Panc1 (cell line): ENCODE results near the gene CRYGS. TPM values are rescaled to one million over a fixed set of nuclear protein-coding genes. Genes with fewer than 3 reads are reported as not detected.

ENCODE experiments used
- ATAC-seq: fragments of 200-7000 bp; cut with Tn5 transposase; 2 replicates; pipeline ENCODE4 v1.9.1; 2020; ENCODE audit warnings: mild to moderate bottlenecking, moderate library complexity
- BruUV-seq: library from RNA; stranded (reverse); fragments of 400-500 nt; replicated peaks from 2 replicates; lab custom pipeline; 2021; lab: Mats Ljungman, UMichigan
- CTCF ChIA-PET: fragments of 300-600 bp; sonication (Branson Sonifier 250); formaldehyde crosslinking; loops from one replicate; lab custom pipeline; 2022; ENCODE audit warnings: antibody characterized with exemption; lab: Charles Lee
- POLR2A ChIA-PET: fragments of 300-600 bp; sonication (Branson Sonifier 250); formaldehyde crosslinking; loops from one replicate; lab custom pipeline; 2022; ENCODE audit warnings: antibody characterized with exemption; lab: Charles Lee
- DNase-seq: peaks from one replicate; pipeline ENCODE4 v3.0.0-alpha.2; 2010; ENCODE audit warnings: low read depth, low spot score
- H3K27ac ChIP-seq: 2 replicates; pipeline ENCODE4 v1.5.1; 2011; ENCODE audit warnings: mild to moderate bottlenecking, low read length, inconsistent platforms
- H3K27me3 ChIP-seq: fragments of 200-500 bp; sonication (Bioruptor generic); 2 replicates; pipeline ENCODE4 v1.6.0; 2014; ENCODE audit warnings: low read length, inconsistent platforms; ENCODE audit not compliant: control insufficient read depth, insufficient read depth
- H3K36me3 ChIP-seq: fragments of 200-500 bp; sonication (Bioruptor generic); 2 replicates; pipeline ENCODE4 v1.5.1; 2014; ENCODE audit warnings: inconsistent platforms, mild to moderate bottlenecking, low read length, moderate library complexity; ENCODE audit not compliant: control insufficient read depth, insufficient read depth
- H3K4me1 ChIP-seq: 2 replicates; pipeline ENCODE4 v1.5.1; 2011; ENCODE audit warnings: inconsistent platforms, mild to moderate bottlenecking, low read length, moderate library complexity; ENCODE audit not compliant: control insufficient read depth, insufficient read depth
- H3K4me3 ChIP-seq, 2 experiments: 2 replicates each; pipeline ENCODE4 v1.5.1; 2011 to 2012; ENCODE audit warnings: low read depth in 2 of 2, low read length in 2 of 2, mild to moderate bottlenecking in 2 of 2, inconsistent platforms in 1 of 2, moderate library complexity in 1 of 2
- H3K9me3 ChIP-seq: fragments of 200-500 bp; sonication (Bioruptor generic); 2 replicates; pipeline ENCODE4 v1.5.1; 2014; ENCODE audit warnings: low read depth, mild to moderate bottlenecking, inconsistent platforms, low read length, moderate library complexity; ENCODE audit not compliant: control insufficient read depth, insufficient read depth
- POLR2AphosphoS5 ChIP-seq: IDR thresholded peaks from 2 replicates; pipeline ENCODE4 v1.6.1; 2012; ENCODE audit warnings: mild to moderate bottlenecking, low read depth, low read length, moderate library complexity
- REST ChIP-seq, 2 experiments: IDR thresholded peaks; 2 replicates each; pipeline ENCODE4 v1.6.1; 2011 to 2012; ENCODE audit warnings: low read depth in 2 of 2, control low read depth in 1 of 2, low read length in 1 of 2, mild to moderate bottlenecking in 1 of 2, moderate library complexity in 1 of 2; ENCODE audit not compliant: insufficient read depth in 1 of 2
- SIN3A ChIP-seq: IDR thresholded peaks from 2 replicates; pipeline ENCODE4 v1.6.1; 2012; ENCODE audit warnings: low read depth, mild to moderate bottlenecking, low read length, moderate library complexity, borderline replicate concordance; ENCODE audit not compliant: insufficient read depth
- TCF7L2 ChIP-seq: IDR thresholded peaks from 2 replicates; pipeline ENCODE4 v1.6.1; 2011; ENCODE audit warnings: mild to moderate bottlenecking, low read depth, low read length, inconsistent platforms
- in situ Hi-C: cut with HindIII; loops from 2 replicates; pipeline ENCODE4 v1.10.0; 2016; ENCODE audit warnings: low sequenced_read_pairs, low pct_unique_long_range_greater_than_20kb
- intact Hi-C: fragments of 100-400 bp; cut with micrococcal nuclease; formaldehyde crosslinking; loops from one replicate; pipeline ENCODE4 v1.10.0; 2022; ENCODE audit not compliant: unreplicated experiment
- total RNA-seq: library from RNA; stranded (reverse); gene quantifications from one replicate; pipeline ENCODE4 v1.2.1, GENCODE V29; 2021; ENCODE audit not compliant: unreplicated experiment
- TF ChIP-seq, protein P1 (sequence below): fragments of 450-650 bp; IDR thresholded peaks from 2 replicates; pipeline ENCODE4 v1.5.1; 2017; ENCODE audit warnings: mild to moderate bottlenecking

Gene CRYGS
- total RNA-seq, 1 experiment from 2014 or later = 2.8 TPM

- DNase-seq (no peak), ATAC-seq (no peak)
- Histone ChIP-seq H3K4me3 (no peak overlapping the region), H3K27ac (no peak overlapping the region), H3K36me3 (no peaks in the 10 kb centered on the region), H3K9me3 (no peaks in the 10 kb centered on the region), H3K4me1 (no peaks in the 10 kb centered on the region), H3K27me3 (peaks cover 9% of the 10 kb centered on the region)
- intact Hi-C loops (no loop called here), in situ Hi-C loops (no loop called here)
- POLR2A ChIA-PET = interaction anchor here (0.6 kb wide), 1 partner anchor 223 kb away, joined by 3 read pairs; no protein-coding TSS in a partner anchor
- no peak for TF ChIP-seq SIN3A
- TF ChIP-seq REST (IDR thresholded peaks at IDR 0.05; ENCODE audit: insufficient read depth in 1 of 2, low read depth in 2 of 2, low read length in 1 of 2) = no peak
- TF ChIP-seq, protein P1, sequence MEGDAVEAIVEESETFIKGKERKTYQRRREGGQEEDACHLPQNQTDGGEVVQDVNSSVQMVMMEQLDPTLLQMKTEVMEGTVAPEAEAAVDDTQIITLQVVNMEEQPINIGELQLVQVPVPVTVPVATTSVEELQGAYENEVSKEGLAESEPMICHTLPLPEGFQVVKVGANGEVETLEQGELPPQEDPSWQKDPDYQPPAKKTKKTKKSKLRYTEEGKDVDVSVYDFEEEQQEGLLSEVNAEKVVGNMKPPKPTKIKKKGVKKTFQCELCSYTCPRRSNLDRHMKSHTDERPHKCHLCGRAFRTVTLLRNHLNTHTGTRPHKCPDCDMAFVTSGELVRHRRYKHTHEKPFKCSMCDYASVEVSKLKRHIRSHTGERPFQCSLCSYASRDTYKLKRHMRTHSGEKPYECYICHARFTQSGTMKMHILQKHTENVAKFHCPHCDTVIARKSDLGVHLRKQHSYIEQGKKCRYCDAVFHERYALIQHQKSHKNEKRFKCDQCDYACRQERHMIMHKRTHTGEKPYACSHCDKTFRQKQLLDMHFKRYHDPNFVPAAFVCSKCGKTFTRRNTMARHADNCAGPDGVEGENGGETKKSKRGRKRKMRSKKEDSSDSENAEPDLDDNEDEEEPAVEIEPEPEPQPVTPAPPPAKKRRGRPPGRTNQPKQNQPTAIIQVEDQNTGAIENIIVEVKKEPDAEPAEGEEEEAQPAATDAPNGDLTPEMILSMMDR = no peak
- no peak for TF ChIP-seq POLR2AphosphoS5
- no peak for TF ChIP-seq TCF7L2
- CTCF ChIA-PET = no interaction called here
- no TSS peak for BruUV-seq
Measured at GRCh38 chr3:186526256-186526606, 17.9 kb downstream of the CRYGS start.

- POLR2A ChIA-PET = interaction anchor here (0.6 kb wide), 1 partner anchor 223 kb away, joined by 3 read pairs; no protein-coding TSS in a partner anchor
- CTCF ChIA-PET = no interaction called here
- in situ Hi-C loops = no loop called here
Measured at GRCh38 chr3:186525369-186526255, 18.6 kb downstream of the CRYGS start.

More at GRCh38 chr3:186525369-186526255, 18.6 kb downstream of the CRYGS start:
- H3K9me3 ChIP-seq = no peaks in the 10 kb centered on the region
- H3K4me1 ChIP-seq = no peaks in the 10 kb centered on the region
- no TSS peak for BruUV-seq
- intact Hi-C loops = no loop called here
- no peaks in the 10 kb centered on the region for H3K36me3 ChIP-seq
- ATAC-seq = no peak
- peaks cover 9% of the 10 kb centered on the region for H3K27me3 ChIP-seq
- no peak overlapping the region for H3K27ac ChIP-seq
- H3K4me3 ChIP-seq = no peak overlapping the region
- no peak for TF ChIP-seq TCF7L2
- TF ChIP-seq, protein P1 = no peak
- no peak for TF ChIP-seq REST (IDR thresholded peaks at IDR 0.05; ENCODE audit: insufficient read depth in 1 of 2, low read depth in 2 of 2, low read length in 1 of 2)
- TF ChIP-seq SIN3A = no peak
- no peak for TF ChIP-seq POLR2AphosphoS5
- DNase-seq = no peak
